GM21717 (cell line): ENCODE measurements around the gene SPCS3.
A peak's percentile ranks its signal among the peaks of the same experiment; 100 is the strongest.
"Not testable (repeated sequence)": the region's sequence is repeated elsewhere in the genome, so short reads cannot be mapped to it uniquely, and the experiment has no call there.

Experiments
- ATAC-seq: cut with Tn5 transposase; IDR thresholded peaks from one replicate; pipeline ENCODE4 v1.9.1; 2021; ENCODE audit warnings: mild to moderate bottlenecking, moderate library complexity; ENCODE audit not compliant: unreplicated experiment

Gene SPCS3

GRCh38 chr4:176340871-176341685 lies 21.3 kb downstream of the SPCS3 start:
- no peak for ATAC-seq

DNA sequence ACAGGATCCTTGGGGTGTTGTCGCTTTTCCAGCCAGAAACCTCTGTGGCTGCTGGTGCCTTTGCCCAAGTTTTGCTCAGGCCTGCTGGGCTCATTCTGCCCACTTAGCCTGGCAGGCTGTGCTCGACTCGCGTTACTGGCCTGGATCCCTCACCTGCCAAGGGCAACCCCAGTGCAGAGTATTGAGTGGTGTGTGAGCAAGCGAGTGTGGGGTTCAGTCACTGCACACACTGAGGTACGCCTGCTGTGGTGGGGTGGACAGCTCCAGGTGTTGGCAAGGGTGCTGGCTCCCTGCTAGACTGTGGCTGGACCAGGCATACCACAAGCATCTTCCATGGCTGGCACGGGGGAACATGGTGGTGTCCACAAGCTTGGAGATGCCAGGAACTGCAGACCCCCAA lies 22.6 kb downstream of the SPCS3 start:
- no peak for ATAC-seq

GRCh38 chr4:176343286-176343685 lies 23.5 kb downstream of the SPCS3 start:
- no peak for ATAC-seq

GRCh38 chr4:176345346-176345745 lies 25.6 kb downstream of the SPCS3 start:
- not testable (repeated sequence) for ATAC-seq

- not testable (repeated sequence) for ATAC-seq
These were observed 27.1 kb downstream of the SPCS3 start for GRCh38 chr4:176346836-176347235.

DNA sequence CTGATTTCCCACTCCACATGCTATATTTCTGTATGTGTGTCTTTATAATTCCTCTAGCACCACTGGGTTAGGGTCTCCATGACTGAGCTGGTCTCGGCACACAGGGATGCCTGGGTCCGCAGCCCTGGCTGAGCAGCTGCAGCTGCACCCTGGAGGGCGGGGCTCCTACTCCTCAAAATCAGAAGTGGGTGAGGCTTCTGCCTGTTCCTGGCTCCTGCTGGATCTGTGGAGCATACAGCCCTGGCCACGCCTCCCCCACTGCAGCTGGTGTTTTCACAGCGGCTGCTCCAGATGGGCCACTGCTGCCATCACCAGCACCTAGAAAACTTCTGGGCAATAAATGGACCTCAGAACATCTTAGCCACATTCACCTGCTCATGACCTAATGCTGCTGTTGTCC lies 30.9 kb downstream of the SPCS3 start:
- no peak for ATAC-seq

- no peak for ATAC-seq
These were observed 35.1 kb downstream of the SPCS3 start for GRCh38 chr4:176354884-176355283.

- ATAC-seq: peak; percentile 99
These were observed 37.8 kb downstream of the SPCS3 start for GRCh38 chr4:176357359-176358082.

- peak; percentile 3 for ATAC-seq
These were observed 38.3 kb downstream of the SPCS3 start for GRCh38 chr4:176358083-176358469.

DNA sequence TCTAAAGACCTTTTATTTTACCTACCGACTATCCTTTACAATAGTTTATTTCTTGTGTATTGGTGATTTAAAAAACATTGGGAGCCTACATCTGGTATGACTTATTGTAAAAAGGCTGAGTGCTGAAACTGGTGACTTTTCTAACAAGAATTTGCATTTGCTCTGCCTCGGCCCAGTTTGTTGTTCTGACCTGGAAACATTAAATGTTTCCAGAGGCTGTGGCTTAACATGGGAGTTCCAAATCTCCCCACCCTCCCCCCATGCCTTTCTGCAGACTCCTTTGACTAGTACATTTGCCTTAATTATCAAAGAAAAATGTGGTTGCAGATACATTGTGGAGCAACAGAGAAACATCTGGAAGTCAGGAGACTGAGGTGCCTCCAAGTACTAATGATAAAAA lies 39.8 kb downstream of the SPCS3 start:
- no peak for ATAC-seq

DNA sequence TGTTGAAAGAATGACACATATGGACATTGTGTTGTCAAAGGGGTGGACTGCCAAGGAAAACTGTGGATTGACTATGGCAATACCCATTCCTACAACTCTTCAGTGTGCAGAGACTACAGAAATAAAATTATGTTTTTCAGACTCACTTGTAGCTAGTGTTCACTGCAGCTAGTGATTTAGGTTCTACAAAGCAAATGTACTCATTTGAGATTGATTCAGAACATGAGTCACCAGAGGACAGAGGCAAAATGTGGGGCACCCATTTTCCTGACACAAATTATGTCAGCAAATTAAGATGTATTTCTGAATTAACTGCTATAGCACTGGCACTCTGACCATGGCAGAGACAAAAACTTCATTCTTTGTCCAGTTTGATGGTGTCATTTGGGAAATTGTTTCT lies 40.7 kb downstream of the SPCS3 start:
- no peak for ATAC-seq

- peak; percentile 91 for ATAC-seq
These were observed 43.3 kb downstream of the SPCS3 start for GRCh38 chr4:176363072-176363471.

DNA sequence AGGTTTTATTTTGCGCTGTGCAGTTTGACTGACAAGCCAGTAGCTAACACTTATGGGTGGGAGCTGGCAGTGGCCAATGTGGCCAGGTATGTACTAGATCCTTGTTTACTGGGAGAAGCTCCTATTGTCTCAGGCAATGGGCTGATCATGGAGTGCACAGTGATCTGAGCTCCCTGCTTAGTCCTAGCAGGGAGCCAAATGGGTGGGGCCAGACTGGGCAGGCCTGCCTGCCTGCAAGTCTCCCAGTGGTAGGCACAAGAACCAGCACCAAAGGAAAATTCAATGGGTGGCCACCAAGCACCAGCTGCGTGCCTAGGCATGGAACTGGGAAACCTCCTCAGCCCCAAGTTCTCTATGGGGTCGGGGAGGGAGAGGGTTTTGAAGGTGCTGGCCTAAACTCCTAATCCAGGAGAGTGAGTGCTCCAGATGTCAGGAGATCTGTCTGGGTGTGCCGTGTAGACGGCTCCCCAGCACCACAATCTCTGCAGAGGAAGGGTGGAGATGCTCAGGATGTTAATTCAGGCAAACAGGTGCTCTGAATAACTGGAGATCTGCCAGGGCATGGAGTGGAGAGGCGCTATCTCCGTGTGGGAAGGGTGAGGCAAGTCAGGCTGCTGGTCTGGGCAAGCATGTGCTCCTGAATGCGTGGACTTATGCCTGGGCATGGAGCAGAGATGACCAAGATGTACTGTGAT lies 48.2 kb downstream of the SPCS3 start:
- no peak for ATAC-seq

DNA sequence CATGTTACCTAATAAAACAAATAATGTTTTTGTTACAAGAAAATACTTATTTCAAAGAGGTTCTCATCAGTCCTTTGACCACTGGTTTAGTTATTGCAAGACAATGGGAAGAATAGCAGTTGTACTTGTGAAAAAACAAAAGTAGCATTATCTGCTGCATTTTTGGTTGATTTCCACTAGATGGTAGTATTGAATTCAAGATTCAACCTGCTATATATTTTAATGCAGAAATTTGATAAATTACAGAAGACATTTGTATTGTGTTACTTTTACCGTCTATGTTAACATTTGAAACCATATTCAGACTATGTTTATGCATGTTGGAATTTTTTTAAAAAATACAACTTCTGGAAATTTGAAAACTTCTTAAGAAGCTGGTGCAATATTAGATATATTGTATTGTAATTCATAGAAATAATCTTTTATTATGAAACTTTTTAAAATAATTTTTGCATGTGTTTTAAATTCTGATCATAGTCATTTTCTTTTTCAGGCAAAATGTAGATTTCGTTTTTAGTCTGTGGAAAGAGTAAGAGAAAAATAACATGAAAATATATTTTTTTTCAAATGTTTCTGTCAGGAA lies 56.4 kb downstream of the SPCS3 start:
- no peak for ATAC-seq

GRCh38 chr4:176377780-176378179 lies 58.0 kb downstream of the SPCS3 start:
- ATAC-seq: peak; percentile 91

DNA sequence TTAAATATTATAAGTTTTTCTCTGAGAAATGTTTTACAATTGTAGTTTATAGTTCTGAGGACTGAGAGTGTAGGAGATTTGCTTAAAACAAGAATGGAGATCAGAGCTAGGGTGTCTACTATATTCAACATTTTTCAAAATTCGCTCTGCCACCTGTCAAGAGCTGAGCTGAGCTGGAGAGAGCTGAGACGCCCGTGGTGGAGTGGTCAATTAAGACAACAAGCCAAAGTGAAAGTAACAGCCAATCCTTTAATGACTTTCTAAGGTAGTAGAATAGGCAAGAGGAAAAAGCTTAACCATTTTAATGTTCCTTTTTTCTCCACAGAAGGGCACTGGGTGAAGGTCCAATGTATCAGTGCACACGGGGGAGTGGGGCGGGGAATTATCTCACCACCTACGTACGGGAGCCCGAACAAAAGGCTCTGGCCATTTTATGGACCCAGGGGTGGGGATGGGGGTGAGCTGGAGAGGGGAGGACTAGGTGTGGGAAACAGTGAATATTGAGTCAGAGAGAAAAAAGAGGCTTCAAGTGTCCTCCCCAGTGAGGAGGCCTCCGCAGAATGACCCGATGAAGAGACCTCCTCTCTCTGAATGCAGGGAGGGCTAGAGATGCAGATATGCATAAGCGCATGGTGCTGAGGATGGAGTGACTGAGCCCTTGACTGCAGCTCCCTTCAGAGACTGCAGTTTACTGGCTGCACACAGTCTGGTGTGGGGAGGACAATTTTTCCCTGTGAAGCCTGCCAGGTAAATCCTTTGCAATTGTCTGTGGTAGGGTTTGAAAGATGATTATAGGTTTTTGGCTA lies 60.8 kb downstream of the SPCS3 start:
- ATAC-seq: no peak
